Measurements from ENCODE around the gene DDX25.

- TF ChIP-seq CTCF (conservative IDR thresholded peaks at IDR 0.05) (no peak), EZH2 (IDR thresholded peaks at IDR 0.05; ENCODE audit: low read depth) (no peak)
Observed at GRCh38 chr11:125938418-125938817, 34.1 kb downstream of the DDX25 start.

All from PC-9 (cell line).